GM12892 (cell line): ENCODE results near the gene ACRBP.

Experiments used
- POLR2AphosphoS5 ChIP-seq: IDR thresholded peaks from 2 replicates; pipeline ENCODE4 v1.6.1; 2011; ENCODE audit warnings: low read depth, low read length, control low read depth
- TAF1 ChIP-seq: IDR thresholded peaks from 2 replicates; pipeline ENCODE4 v1.6.1; 2011; ENCODE audit warnings: low read depth, mild to moderate bottlenecking, control low read depth, low read length, borderline replicate concordance

DNA sequence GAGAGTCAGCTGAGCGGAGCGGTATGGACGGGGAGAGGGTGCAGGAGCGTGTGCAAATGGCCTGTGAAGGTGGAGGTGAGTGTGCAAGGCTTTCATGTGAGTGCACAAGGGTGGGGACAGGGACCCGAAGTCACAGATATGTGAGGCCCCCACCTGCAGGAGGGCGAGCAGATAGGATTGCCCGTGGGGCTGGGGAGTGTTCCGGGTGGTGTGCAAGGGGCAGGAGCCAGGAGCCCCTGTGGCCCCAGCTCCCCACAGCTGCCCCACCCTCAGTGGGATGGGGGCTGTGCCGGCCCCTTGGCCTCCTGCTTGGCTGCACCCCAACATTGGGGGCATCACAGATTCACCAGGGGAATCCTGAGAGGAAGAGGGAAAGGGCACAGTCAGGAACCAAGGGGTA is 47.5 kb upstream of the ACRBP start:
- TF ChIP-seq TAF1 (no peak), POLR2AphosphoS5 (no peak)
